ENCODE measurements around the gene SLC30A7.
"Not testable (repeated sequence)": the region's sequence is repeated elsewhere in the genome, so short reads cannot be mapped to it uniquely, and the experiment has no call there.

The SLC30A7 gene, protein sequence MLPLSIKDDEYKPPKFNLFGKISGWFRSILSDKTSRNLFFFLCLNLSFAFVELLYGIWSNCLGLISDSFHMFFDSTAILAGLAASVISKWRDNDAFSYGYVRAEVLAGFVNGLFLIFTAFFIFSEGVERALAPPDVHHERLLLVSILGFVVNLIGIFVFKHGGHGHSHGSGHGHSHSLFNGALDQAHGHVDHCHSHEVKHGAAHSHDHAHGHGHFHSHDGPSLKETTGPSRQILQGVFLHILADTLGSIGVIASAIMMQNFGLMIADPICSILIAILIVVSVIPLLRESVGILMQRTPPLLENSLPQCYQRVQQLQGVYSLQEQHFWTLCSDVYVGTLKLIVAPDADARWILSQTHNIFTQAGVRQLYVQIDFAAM

DNA sequence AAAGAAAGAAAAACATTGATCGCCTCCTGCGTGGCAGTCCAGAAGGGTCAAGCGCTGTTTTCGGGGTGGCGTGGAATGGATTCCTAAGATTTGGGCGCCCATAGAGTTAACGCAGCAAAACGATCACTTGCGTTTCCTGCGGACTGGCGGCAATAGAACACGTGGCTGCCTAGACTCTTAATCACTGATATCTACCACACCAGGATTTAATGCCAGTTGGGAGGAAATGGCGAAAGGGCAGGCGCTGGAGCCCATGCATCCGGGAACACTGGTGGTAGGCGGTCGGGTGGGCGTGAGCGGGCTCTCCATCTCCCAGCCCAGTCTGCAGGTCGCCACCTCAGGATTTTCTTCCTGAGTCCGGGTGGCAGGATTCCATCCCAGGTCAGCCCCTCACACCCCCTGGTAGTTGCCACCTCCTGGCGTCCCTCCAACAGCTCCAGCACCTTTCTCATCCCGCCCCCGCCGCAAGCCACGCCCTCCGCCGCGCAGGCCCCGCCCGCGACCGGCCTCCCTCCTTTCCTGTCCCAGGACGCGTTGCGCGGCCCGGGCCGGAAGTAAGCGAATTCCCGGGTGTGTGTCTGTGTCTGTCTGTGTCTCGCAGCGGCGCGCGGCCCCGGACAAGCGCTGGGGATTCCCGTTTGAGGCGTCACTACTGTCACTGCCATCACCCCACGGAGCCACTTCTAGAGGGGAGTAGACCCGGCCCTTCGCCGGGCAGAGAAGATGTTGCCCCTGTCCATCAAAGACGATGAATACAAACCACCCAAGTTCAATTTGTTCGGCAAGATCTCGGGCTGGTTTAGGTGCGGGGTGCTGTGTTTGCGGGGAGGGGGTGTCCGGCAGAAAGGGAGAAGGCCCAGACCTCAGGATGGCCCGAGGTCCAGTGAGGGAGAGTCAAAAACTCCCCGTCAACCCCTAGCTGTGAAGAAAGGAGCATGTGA is at the start of gene SLC30A7:
SLC30A7 (plus strand) TSS at position 551 of the 941 bp plus-strand sequence; CDS start at position 724, 173 bp downstream.
- peak; percentile 75 for DNase-seq (ENCODE audit: low read depth)

DNA sequence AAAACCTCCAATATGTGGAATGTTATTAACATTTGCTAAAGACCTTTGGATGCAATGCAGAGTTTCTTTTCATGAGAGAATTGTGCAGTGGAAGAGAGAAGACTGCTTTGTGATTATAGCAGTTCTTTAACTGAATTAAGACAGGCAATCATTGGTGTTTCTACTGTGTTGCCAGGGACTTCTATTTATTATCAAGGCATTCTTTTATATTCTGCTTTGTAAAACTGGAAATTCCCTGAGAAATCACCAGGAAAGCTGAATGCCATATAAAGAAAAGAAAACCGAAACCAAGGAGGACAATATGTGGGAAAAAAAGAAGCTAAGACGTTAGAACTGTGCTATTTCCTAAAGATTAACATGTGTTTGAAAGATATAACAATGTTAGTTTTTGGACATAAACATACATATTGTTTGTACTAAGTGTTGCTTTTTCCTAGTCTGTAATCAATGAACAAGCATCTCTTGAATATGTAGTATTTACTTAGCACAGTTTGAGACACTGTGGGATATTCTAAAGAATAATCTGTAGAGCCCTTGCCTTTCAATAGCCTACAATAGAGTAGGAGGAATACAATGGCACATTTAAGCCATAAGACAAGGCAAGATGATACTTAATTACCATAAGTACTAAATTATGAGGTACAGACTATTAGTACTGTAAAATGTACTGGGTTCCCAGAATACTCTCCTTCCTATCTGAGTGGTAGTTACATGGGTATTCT is 48.4 kb upstream of the SLC30A7 start:
- no peak for DNase-seq (ENCODE audit: low read depth)

DNA sequence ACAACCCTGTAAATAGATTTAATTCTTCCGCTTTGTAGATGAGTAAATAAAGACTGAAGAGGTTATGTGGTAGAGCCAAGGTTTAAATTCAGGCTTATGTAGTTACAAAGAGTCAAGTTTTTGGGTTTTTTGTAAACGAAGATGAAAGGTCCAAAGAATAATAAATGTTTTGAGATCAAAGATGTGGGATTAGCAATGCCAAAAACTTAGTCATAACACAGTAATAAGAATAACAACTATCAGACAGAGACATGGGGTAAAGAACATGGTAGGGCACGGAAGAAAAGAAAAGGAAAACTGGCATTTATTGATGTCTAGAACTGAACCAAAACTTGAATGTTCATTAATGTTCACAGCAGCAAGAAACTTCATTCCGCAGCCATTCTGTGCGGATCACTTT is 44.2 kb upstream of the SLC30A7 start:
- no peak for DNase-seq (ENCODE audit: low read depth)

DNA sequence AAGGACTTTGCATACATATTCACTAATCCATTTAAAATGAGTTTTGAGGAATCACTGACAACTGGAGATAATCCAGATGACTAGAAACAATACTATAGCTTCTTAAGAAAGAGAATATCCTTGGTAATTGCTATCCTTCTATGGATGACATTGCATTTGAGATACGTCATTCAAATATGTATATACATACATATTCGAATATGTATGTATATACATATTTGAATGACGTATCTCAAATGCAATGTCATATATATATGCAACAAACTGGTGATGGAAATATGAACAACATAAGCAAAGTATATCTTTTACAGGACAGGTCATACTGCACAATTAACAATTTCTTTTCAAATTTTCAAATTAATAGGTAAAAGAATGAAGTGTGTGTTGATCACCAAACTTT is 42.9 kb upstream of the SLC30A7 start:
- no peak for DNase-seq (ENCODE audit: low read depth)

DNA sequence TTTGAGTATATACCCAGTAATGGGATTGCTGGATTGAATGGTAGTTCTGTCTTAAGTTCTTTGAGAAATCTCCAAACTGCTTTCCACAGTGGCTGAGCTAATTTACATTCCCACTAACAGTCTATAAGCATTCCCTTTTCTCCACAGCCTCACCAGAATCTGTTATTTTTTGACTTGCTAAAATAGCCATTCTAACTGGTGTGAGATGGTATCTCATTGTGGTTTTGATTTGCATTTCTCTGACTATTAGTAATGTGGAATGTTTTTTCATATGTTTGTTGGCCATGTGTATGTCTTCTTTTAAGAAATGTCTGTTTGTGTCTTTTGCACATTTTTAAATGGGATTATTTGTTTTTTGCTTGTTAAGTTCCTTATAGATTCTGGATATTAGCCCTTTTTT is 40.8 kb upstream of the SLC30A7 start:
- not testable (repeated sequence) for DNase-seq (ENCODE audit: low read depth)

DNA sequence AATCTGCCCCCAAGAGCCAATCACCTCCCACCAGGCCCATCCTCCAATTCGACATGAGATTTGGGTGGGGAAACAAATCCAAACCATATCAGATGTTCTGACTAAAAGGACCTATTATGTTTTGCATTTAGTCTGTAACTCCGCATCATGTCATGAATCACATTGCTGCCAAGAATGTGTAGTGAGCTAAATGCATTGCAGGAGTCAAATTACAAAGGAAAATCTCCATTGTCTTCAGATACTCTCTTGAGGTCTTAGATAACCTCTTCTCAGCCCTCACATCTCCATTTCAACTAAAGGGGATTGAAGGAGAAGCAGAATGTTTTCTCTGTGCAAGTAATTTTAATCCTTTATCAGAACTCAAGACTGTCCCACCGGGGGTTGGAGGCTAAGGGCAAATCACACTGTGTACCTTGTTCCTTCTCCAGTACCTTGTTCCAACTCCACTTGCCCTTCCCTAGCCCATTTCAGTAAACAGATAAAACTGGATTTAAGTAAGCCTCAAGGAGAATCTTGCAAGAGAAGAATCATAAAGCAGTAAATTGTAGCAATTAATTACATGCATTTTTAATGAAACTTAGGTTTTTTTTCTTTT is 35.4 kb upstream of the SLC30A7 start:
- no peak for DNase-seq (ENCODE audit: low read depth)

DNA sequence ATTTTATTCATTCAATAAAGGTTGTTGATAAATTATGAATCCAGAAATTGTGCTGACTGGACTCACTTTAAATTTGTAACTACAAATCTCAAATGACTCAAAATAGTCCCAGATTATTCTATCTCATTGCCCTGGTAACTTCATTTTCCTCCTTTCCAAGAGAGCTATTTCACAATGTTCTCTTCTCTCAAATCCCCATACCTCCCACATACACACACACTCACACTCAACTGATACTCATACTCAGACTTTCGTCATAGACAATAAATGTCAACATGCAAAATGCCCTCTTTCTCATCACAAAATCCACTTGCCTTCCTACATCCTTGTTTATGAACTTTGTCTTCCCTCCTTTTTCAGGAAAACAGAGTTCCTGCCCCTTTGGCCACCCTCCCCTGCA is 34.5 kb upstream of the SLC30A7 start:
- DNase-seq (ENCODE audit: low read depth): no peak

DNA sequence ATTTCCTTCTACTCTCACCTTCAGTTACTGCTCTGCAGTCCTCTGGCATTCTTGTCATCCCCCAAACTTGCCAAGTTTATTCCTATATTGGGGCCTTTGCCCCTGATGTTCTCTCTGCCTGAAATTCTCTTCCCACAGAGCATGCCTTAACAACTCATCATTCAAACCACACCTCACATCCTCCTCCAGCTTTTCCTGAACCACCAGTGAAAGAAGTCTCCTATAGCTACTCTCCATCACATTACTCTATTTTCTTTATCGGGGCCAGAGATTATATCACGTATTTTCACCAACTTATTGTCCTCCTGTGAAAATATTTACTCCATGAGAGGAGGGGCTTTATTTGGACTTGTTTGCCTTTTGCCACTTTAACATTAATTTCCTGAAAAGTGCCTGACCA is 33.3 kb upstream of the SLC30A7 start:
- DNase-seq (ENCODE audit: low read depth): no peak

DNA sequence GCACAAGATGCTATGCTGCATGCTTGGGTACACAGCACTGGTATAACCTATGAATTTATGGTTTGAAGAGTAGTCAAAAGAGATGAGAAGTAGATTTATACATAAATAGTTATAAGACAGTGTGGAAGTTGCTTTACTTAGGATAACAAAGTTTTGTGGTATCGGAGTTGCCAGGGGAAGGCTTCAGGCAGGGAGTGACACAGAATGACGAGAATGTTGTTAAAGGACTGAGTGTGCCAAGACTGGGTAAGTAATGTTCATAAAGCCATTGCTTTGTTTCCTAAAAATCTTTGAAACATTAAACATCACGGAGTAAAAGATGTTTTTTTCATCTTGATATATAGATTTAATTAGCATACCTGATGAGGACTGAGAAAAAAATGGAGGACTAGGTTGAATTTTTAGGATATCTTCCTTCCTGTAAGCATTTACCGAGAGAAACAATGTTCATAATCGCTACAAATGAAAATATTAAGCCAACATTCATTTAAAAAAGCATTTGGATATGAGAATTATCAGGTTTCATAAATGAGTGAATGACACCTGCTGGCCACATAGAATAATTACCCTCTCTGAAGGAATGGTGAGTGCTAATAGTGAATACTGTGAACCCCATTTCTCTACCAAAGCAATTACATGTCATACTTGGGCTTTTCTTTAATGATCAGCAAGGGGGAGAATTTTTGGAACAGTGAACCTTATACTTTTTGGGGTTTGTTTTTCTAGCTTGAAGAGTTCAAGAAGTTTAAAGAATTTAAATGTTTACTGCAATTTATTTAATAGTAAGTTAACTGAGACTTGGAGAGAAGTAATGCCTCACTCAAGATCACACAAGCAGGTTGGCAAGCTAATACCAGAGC is 29.6 kb upstream of the SLC30A7 start:
- no peak for DNase-seq (ENCODE audit: low read depth)

DNA sequence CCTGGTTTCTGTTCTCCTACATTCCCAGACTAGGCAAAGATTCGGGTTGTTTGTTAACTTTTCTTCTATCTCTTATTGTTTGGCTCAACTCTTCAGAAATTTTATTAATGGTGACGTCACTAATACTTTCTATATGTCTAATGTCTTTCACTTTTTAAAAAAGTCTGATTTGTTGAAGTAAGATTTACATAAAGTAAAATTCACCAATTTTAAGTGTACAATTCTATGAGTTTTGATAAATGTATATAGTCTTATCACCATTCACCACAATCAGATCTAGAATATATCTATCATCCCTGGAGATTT is 29.0 kb upstream of the SLC30A7 start:
- DNase-seq (ENCODE audit: low read depth): no peak

DNA sequence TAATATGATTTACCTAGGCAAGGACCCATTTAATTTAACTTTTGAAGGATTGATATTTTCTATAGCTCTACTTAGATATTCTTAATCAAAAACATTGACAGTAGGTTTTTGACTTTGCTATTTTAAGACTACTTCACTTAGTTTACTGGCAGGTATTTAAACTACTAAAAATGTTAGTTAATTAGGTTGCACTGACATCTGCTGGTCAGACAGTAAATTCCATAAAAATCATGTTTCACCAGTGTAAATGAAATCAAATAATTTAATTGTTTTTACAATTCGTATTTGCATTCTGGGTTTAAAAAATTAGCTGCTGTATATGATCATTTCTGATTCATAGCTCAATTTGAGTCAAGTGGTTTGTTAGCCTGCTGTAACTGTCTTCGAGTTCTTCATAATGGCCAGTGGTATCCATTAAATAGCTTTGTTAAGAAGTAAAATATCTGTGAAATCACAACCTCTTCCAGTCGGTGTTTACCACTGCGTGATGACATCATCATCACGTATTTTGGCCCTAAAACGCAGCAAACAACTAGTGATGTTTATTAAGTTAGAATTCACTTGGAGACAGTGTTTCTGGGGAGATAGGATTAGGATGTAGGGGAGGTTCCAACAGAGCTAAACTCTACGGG is 27.4 kb upstream of the SLC30A7 start:
- no peak for DNase-seq (ENCODE audit: low read depth)

DNA sequence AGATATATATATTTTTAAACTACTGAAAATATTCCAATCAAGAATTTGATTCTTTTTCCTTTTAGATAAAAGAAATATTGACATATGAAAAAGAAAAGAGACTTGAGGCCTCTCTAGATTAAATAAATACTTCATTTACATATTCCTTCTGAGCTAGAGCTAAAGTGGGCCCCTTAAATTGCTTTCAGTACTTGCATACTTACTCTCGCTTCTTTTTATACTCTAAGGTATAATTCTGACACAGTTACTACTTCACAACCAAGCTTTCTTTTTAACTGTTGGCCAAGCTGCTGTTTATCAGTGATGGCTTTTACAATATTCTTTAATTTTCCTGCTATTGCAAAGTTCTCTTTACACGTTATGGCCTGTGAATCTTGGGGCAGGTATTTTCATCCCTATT is 25.9 kb upstream of the SLC30A7 start:
- DNase-seq (ENCODE audit: low read depth): no peak

DNA sequence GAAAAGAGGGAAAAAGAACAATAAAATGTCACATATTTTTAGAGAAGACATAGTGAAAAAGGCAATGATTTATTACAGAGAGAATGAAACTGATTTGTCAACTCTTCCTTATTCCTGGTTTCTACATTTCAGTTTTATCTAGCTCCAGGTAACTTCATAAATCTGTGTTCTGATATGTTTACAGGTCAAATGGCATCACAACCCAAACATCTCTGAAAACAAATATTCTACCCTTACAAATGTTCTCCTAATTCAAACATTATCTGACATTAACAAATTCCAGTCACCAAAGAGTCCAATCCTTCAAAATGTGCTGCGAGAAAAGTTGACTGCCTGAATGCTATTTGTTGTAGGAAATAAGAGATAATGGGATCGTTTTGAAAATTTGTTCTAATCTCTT is 21.5 kb upstream of the SLC30A7 start:
- DNase-seq (ENCODE audit: low read depth): no peak

DNA sequence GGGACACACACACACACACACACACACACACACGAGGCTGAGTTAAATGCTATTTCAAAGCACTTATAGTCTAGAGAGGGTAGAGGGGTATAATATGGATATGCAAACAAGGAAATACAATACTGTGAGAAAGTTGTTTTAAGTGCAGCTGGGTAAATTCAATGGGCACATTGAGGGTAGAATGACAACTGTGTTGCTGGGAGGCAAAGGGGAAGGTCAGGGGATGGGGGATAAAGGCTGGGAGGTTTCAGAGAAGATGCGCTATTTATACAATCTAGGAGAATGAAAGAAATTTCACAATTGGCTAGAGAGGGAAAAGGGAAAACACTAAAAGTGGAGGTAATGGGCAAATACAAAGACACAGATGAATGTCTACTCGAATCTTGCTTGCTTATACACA is 20.7 kb upstream of the SLC30A7 start:
- DNase-seq (ENCODE audit: low read depth): no peak

DNA sequence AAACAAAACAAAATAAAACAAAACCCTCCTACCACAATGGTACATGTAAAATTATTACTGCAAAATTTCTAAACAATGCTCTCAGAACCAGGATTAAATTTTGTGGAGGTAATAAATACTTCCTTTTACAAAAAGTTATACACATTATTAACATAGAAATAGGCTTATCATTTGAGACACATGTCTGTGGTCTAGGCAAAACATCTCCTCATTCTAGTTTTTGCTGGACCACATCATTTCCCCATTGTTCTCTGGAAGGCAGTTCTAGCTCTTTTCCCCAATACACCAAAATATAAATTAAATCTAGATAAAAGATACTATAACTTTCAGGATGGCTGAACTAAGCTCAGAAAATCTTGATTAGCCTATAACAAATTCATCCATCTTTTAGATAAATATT is 19.6 kb upstream of the SLC30A7 start:
- DNase-seq (ENCODE audit: low read depth): no peak

DNA sequence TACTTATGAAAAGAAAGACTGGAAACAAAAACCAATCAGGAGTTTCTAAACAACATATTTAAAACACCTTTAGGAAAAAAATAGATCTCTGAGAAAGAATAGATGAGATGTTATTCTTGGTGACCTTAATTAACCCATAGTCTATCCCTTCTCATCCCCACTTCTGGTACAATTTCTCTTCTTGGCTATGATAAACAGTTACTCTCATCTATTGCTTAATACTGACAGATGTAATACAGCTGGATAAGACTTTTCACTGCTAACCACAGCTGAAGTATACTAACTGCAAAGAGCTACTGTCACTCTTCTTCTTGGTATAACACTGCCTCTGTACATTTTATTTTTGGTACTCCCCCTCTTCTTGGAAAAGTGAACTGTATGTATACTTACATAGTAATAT is 16.5 kb upstream of the SLC30A7 start:
- no peak for DNase-seq (ENCODE audit: low read depth)

DNA sequence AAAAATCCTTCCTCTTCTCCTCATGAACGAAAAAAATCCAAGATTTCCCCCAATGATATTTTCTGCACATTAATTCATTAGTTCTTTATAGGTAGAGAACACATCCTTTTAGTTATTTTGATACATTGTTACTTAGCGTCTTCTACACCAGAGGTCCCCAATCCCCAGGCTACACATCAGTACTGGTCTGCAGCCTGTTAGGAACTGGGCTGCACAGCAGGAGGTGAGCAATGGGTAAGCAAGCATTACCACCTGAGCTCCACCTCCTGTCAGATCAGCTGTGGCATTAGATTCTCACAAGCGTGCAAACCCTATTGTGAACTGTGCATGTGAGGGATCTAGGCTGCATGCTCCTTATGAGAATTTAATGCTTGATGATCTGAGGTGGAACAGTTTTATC is 14.2 kb upstream of the SLC30A7 start:
- DNase-seq (ENCODE audit: low read depth): no peak

DNA sequence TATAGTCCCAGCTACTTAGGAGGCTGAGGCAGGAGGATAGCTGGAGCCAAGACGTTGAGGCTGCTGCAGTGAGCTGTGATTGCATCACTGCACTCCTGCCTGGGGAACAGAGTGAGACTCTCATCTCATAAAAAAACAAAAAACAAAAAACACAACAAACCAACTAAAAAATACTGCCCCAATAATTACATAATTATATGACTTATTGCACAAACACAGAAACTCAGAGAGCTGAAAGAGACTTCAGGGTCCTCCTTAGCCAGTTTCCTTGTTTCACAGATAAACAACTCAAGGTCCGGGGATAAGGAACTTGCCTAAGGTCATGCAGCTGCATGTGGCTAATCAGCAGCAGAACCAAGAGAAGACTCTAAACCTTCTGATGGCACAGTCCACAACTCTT is 13.2 kb upstream of the SLC30A7 start:
- no peak for DNase-seq (ENCODE audit: low read depth)

DNA sequence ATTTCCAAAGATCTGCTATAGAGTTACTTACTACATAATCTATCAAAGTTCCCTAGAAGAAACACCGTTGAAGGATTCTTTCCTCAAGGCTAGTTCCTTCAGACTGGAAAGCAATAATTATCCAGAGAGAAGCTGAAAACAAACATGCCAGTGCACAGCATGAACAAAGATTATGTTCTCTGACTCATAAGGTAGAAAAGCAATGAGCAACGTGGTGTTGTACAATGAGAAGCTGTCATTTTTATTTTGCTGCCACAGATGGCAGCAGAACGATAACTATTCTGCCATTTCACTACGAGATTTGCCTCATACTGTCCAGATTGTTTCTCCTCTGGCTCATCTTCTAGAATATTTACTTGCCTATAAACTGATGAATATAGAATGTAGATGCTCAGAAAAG is 11.9 kb upstream of the SLC30A7 start:
- DNase-seq (ENCODE audit: low read depth): no peak

DNA sequence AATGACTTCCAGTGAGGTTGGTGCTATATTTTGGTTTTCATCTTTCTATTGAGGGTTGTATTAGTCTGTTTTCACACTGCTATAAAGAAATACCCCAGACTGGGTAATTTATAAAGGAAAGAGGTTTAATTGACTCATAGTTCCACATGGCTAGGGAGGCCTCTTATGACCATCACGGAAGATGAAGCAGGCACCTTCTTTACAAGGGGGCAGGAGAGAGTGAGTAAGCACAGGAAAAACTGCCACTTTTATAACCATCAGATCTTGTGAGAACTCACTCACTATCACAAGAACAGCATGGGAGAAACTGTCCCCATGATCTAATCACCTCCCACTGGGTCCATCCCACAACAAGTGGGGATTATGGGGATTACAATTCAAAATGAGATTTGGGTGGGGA is 6.9 kb upstream of the SLC30A7 start:
- DNase-seq (ENCODE audit: low read depth): not testable (repeated sequence)

Measured in fibroblast of the conjunctiva (primary cell).